HG03066 (cell line): ENCODE data around the gene EPHB4.
"Not testable (repeated sequence)": the region's sequence is repeated elsewhere in the genome, so short reads cannot be mapped to it uniquely, and the experiment has no call there.

Experiments used
- ATAC-seq: cut with Tn5 transposase; IDR thresholded peaks from one replicate; pipeline ENCODE4 v1.9.1; 2021; ENCODE audit warnings: low read depth; ENCODE audit not compliant: unreplicated experiment

Gene EPHB4

GRCh38 chr7:100793806-100794660 lies 33.3 kb downstream of the EPHB4 start:
- ATAC-seq, result no peak

GRCh38 chr7:100791881-100792666 lies 35.2 kb downstream of the EPHB4 start:
- ATAC-seq, result no peak

GRCh38 chr7:100789055-100789454 lies 38.3 kb downstream of the EPHB4 start:
- ATAC-seq, result no peak

- ATAC-seq, result no peak
Observed at GRCh38 chr7:100786323-100786722, 41.0 kb downstream of the EPHB4 start.

GRCh38 chr7:100785878-100786277 lies 41.4 kb downstream of the EPHB4 start:
- no peak for ATAC-seq

- no peak for ATAC-seq
Observed at GRCh38 chr7:100783804-100784203, 43.5 kb downstream of the EPHB4 start.

- no peak for ATAC-seq
Observed at GRCh38 chr7:100781255-100781654, 46.1 kb downstream of the EPHB4 start.

- no peak for ATAC-seq
Observed at GRCh38 chr7:100779359-100779758, 48.0 kb downstream of the EPHB4 start.

- ATAC-seq, result no peak
Observed at GRCh38 chr7:100778061-100778621, 49.2 kb downstream of the EPHB4 start.

- no peak for ATAC-seq
Observed at GRCh38 chr7:100773491-100773890, 53.8 kb downstream of the EPHB4 start.

GRCh38 chr7:100768784-100769183 lies 58.5 kb downstream of the EPHB4 start:
- no peak for ATAC-seq

- no peak for ATAC-seq
Observed at GRCh38 chr7:100765250-100765649, 62.1 kb downstream of the EPHB4 start.

GRCh38 chr7:100764841-100765240 lies 62.5 kb downstream of the EPHB4 start:
- ATAC-seq, result no peak

GRCh38 chr7:100763556-100764140 lies 63.7 kb downstream of the EPHB4 start:
- no peak for ATAC-seq

- ATAC-seq, result not testable (repeated sequence)
Observed at GRCh38 chr7:100762841-100763240, 64.5 kb downstream of the EPHB4 start.

- no peak for ATAC-seq
Observed at GRCh38 chr7:100759357-100760171, 67.8 kb downstream of the EPHB4 start.

GRCh38 chr7:100753750-100754149 lies 73.6 kb downstream of the EPHB4 start:
- ATAC-seq, result no peak

- ATAC-seq, result no peak
Observed at GRCh38 chr7:100752994-100753393, 74.3 kb downstream of the EPHB4 start.
